ENCODE results near the gene CRB2.

CRB2 gene

DNA sequence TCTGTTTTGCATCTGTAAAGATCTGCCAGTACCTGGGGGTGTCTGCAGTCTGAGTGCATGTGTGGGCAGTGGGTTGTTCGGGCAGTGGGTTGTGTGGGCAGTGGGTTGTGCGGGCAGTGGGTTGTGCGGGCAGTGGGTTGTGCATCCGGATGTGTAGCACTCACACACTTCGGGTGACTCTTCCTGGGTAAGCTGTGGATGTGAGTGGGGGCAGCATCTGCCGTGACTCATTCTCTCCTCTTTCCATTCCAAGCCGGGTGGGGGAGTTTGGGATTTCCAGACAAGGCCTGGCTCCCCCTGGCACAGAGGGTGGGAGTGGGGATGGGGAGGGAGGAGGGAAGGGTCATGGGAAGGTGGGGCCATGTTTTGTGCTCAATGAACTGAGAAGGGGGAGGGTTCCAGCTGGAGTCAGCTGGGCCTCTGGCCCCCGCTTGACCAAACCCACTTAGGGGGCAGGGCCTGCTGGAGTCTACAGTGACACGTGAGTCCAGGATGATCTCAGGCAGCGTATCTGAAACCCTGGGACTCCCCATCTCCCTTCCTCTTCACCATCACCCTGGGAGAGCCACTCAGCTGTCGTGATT is 8.3 kb downstream of the CRB2 start:
- no peak overlapping the region for H3K4me3 ChIP-seq (ENCODE audit: low read length)
- DNase-seq (ENCODE audit: low read depth), result peak; percentile 97
- TF ChIP-seq, protein P1, sequence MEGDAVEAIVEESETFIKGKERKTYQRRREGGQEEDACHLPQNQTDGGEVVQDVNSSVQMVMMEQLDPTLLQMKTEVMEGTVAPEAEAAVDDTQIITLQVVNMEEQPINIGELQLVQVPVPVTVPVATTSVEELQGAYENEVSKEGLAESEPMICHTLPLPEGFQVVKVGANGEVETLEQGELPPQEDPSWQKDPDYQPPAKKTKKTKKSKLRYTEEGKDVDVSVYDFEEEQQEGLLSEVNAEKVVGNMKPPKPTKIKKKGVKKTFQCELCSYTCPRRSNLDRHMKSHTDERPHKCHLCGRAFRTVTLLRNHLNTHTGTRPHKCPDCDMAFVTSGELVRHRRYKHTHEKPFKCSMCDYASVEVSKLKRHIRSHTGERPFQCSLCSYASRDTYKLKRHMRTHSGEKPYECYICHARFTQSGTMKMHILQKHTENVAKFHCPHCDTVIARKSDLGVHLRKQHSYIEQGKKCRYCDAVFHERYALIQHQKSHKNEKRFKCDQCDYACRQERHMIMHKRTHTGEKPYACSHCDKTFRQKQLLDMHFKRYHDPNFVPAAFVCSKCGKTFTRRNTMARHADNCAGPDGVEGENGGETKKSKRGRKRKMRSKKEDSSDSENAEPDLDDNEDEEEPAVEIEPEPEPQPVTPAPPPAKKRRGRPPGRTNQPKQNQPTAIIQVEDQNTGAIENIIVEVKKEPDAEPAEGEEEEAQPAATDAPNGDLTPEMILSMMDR (conservative IDR thresholded peaks at IDR 0.05; ENCODE audit: low read depth, low read length), result no peak

DNA sequence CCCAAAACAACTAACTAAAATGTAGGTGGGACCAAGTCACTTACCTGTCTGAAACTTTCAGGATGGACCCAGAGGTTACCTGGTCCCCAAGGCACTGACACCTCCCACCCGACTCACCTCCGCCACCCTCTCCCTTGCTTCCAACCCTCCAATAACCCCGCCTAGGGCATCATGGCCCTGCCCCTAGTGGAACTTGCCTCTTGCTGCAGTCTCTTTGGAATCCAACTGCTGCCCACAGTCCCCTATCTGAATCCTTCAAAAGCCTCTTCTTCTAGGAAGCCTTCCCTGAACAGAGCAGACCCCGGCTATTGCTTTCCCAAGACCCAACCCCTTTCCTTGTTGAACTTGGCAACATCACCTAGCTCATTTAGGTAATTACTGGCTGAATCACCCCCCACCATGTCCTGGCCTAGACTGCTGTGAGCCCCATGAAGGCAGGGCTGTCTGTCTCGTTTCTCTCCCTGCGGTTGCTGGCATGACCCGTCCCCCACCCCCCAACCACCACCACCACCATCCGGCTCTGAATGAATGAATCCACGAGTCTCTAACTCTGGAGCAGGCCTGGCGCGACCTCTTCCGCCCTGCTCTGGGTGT is 9.4 kb downstream of the CRB2 start:
- no peak for DNase-seq (ENCODE audit: low read depth)
- TF ChIP-seq, protein P1 (conservative IDR thresholded peaks at IDR 0.05; ENCODE audit: low read depth, low read length), result peak; percentile 53
- no peak overlapping the region for H3K4me3 ChIP-seq (ENCODE audit: low read length)

DNA sequence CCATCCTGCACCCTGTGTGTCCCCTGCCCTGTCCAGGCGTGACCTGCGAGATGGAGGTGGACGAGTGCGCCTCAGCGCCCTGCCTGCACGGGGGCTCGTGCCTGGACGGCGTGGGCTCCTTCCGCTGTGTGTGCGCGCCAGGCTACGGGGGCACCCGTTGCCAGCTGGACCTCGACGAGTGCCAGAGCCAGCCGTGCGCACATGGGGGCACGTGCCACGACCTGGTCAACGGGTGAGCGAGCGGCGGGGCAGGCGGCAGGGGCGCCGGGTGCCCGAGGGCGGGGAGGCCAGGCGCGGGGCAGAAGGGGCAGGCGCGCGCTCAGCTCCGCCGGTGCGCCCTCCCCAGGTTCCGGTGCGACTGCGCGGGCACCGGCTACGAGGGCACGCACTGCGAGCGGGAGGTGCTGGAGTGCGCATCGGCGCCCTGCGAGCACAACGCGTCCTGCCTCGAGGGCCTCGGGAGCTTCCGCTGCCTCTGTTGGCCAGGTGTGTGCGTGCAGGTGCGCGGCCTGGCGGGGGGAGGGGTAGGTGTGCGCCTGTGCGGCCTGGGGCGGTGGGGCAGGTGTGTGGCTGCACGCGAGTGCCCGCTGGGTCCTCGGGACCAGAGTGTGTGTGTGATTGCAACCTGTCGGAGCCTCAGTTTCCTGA is 10.0 kb downstream of the CRB2 start:
- no peak for DNase-seq (ENCODE audit: low read depth)
- TF ChIP-seq, protein P1 (conservative IDR thresholded peaks at IDR 0.05; ENCODE audit: low read depth, low read length), result no peak
- no peak overlapping the region for H3K4me3 ChIP-seq (ENCODE audit: low read length)

DNA sequence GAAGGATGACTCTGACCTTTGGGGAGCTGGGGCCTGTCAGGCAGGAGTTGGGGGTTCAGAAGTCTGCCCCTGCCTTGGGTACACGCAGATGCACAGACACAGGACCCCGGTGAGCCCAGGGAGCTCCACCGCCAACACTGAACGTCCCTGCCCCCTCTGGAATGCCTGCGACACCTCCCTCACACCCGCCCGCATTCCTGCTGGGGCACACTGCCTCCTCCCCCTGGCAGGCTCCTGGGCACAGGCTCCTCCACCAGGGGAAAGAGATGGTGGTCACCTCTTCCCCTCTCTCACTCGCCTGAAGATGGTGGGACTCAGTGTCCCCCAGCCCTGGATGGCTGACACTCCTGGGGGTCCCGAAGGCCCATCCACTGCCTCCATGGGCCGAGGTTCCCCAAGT is 12.0 kb downstream of the CRB2 start:
- no peak overlapping the region for H3K4me3 ChIP-seq (ENCODE audit: low read length)
- TF ChIP-seq, protein P1 (conservative IDR thresholded peaks at IDR 0.05; ENCODE audit: low read depth, low read length), result no peak
- no peak for DNase-seq (ENCODE audit: low read depth)

DNA sequence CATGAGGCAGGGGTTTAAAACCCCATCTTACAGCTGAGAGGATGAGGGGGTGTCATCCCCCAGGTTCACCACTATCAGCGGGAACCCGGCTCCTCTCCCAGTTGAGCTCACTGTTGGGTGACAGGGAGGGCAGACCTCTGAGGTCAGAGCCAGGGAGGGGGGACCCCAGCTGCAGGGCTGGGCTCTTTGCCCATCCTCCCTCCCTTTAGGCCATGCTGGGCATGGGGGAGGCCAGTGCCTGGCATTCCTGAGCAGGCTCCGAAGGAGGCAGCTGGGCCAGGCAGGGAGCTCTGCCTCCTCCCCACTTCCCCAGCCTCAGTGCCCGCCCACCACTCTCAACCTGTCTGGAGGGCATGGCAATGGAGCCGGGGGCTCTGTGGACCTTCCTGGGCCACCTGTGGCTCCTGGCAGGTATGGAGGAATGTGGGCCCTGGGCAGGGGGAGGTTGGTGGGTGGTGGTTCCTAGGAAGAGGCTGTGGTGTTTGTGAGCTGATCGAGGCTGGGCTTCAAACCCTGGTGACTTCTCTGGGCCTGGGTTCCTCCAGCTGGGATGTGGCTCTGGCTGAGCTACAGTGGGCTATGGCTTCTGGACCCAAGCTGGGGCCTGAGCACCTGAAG is 12.6 kb downstream of the CRB2 start:
- TF ChIP-seq, protein P1 (conservative IDR thresholded peaks at IDR 0.05; ENCODE audit: low read depth, low read length), result no peak
- DNase-seq (ENCODE audit: low read depth), result no peak
- H3K4me3 ChIP-seq (ENCODE audit: low read length), result no peak overlapping the region

DNA sequence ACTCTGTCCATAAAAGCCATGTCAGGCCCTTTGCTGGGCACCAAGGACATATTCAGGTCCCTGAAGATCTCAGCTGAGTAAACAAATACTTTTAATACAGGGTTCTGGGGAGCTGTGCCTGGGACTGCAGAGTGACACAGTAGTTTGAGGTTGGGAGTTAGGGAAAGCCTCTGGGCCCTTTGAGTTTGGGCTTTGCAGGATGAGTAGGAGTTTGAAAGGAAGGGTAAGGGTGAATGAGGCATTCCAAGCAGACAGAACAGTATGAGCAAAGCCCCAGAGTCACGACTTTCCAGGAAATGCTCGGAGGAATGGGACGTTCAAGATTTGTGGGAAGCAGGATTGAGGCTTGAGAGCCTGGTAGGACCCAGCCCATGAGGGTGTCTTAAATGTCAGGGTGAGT is 13.3 kb downstream of the CRB2 start:
- H3K4me3 ChIP-seq (ENCODE audit: low read length), result no peak overlapping the region
- TF ChIP-seq, protein P1 (conservative IDR thresholded peaks at IDR 0.05; ENCODE audit: low read depth, low read length), result no peak
- DNase-seq (ENCODE audit: low read depth), result no peak

All from retinal pigment epithelial cell (primary cell).